GM18868 (cell line): ENCODE results near the gene MMP3.
"Not testable (repeated sequence)": the region's sequence is repeated elsewhere in the genome, so short reads cannot be mapped to it uniquely, and the experiment has no call there.

Source experiments
- ATAC-seq: cut with Tn5 transposase; IDR thresholded peaks from one replicate; pipeline ENCODE4 v1.9.1; 2021; ENCODE audit warnings: mild to moderate bottlenecking, moderate library complexity; ENCODE audit not compliant: unreplicated experiment

The MMP3 gene

GRCh38 chr11:102843489-102843888 lies at the start of gene MMP3:
Gene MMP3, minus strand, starts transcription at chr11:102843609. Its CDS starts 63 bp downstream, at chr11:102843546.
- ATAC-seq = no peak

- no peak for ATAC-seq
Measured at GRCh38 chr11:102891736-102892135, 48.3 kb upstream of the MMP3 start.

GRCh38 chr11:102886999-102887398 lies 43.6 kb upstream of the MMP3 start:
- ATAC-seq = no peak

GRCh38 chr11:102883141-102883540 lies 39.7 kb upstream of the MMP3 start:
- no peak for ATAC-seq

GRCh38 chr11:102882389-102883024 lies 39.1 kb upstream of the MMP3 start:
- peak; percentile 90 for ATAC-seq

- no peak for ATAC-seq
Measured at GRCh38 chr11:102879801-102880200, 36.4 kb upstream of the MMP3 start.

GRCh38 chr11:102878595-102878994 lies 35.2 kb upstream of the MMP3 start:
- ATAC-seq = no peak

- no peak for ATAC-seq
Measured at GRCh38 chr11:102874852-102875251, 31.4 kb upstream of the MMP3 start, which contains the start of gene MMP12. Gene MMP12, minus strand, starts transcription at chr11:102874982. Its CDS starts 45 bp downstream, at chr11:102874937.

- ATAC-seq = not testable (repeated sequence)
Measured at GRCh38 chr11:102869354-102869964, 26.1 kb upstream of the MMP3 start.

GRCh38 chr11:102868339-102868738 lies 24.9 kb upstream of the MMP3 start:
- no peak for ATAC-seq

- no peak for ATAC-seq
Measured at GRCh38 chr11:102864724-102865123, 21.3 kb upstream of the MMP3 start.

GRCh38 chr11:102853956-102854355 lies 10.5 kb upstream of the MMP3 start:
- no peak for ATAC-seq

- no peak for ATAC-seq
Measured at GRCh38 chr11:102853055-102853454, 9.6 kb upstream of the MMP3 start.

GRCh38 chr11:102850973-102851745 lies 7.8 kb upstream of the MMP3 start:
- no peak for ATAC-seq

- no peak for ATAC-seq
Measured at GRCh38 chr11:102849311-102849710, 5.9 kb upstream of the MMP3 start.

- no peak for ATAC-seq
Measured at GRCh38 chr11:102846292-102846691, 2.9 kb upstream of the MMP3 start.

GRCh38 chr11:102842930-102843329 lies 479 bp downstream of the MMP3 start:
- no peak for ATAC-seq

- ATAC-seq = no peak
Measured at GRCh38 chr11:102840018-102840417, 3.4 kb downstream of the MMP3 start.

GRCh38 chr11:102837646-102838045 lies 5.8 kb downstream of the MMP3 start:
- no peak for ATAC-seq

GRCh38 chr11:102837156-102837555 lies 6.3 kb downstream of the MMP3 start:
- ATAC-seq = no peak

GRCh38 chr11:102836290-102836875 lies 7.0 kb downstream of the MMP3 start:
- ATAC-seq = no peak
